Fibroblast of lung (primary cell): Measurements from ENCODE around the gene SULF2. TPM values are rescaled to one million over a fixed set of nuclear protein-coding genes. Genes with fewer than 3 reads are reported as not detected.

ENCODE experiments used
- DNase-seq, 2 donors: peaks; one replicate each; pipeline versions ENCODE4 v3.0.0 to v3.0.0-alpha.2; 2010; ENCODE audit warnings: low read depth in 2 of 2
- H2AFZ ChIP-seq: 2 replicates; pipeline ENCODE4 v1.5.1; 2012; ENCODE audit warnings: low read length, control low read depth, inconsistent platforms
- H3K27ac ChIP-seq: 2 replicates; pipeline ENCODE4 v1.5.1; 2011; ENCODE audit warnings: low read length, control low read depth; ENCODE audit not compliant: insufficient read depth
- H3K27me3 ChIP-seq: 2 replicates; pipeline ENCODE4 v1.5.1; 2011; ENCODE audit warnings: mild to moderate bottlenecking, low read length; ENCODE audit not compliant: control insufficient read depth, insufficient read depth
- H3K36me3 ChIP-seq: 2 replicates; pipeline ENCODE4 v1.5.1; 2011; ENCODE audit warnings: low read length; ENCODE audit not compliant: control insufficient read depth, insufficient read depth
- H3K4me1 ChIP-seq: 2 replicates; pipeline ENCODE4 v1.5.1; 2011; ENCODE audit warnings: low read length; ENCODE audit not compliant: control insufficient read depth, insufficient read depth; ENCODE audit errors: extremely low read depth
- H3K4me2 ChIP-seq: 2 replicates; pipeline ENCODE4 v1.5.1; 2011; ENCODE audit warnings: low read length, control low read depth; ENCODE audit not compliant: insufficient read depth; ENCODE audit errors: extremely low read depth
- H3K4me3 ChIP-seq, 4 experiments: fragments of 200-600 bp in 1 of 4; sonication (generic) in 1 of 4; replicated peaks in 1 of 4; 2 replicates each; pipeline ENCODE4 v1.5.1; 2011 to 2016; ENCODE audit warnings: low read length in 4 of 4, low read depth in 3 of 4, mild to moderate bottlenecking in 3 of 4, control low read depth in 2 of 4, inconsistent platforms in 1 of 4, mixed read lengths in 1 of 4; ENCODE audit not compliant: insufficient read depth in 1 of 4; ENCODE audit errors: control extremely low read depth in 1 of 4
- H3K79me2 ChIP-seq: 2 replicates; pipeline ENCODE4 v1.5.1; 2012; ENCODE audit warnings: mild to moderate bottlenecking, low read length, inconsistent platforms; ENCODE audit not compliant: control insufficient read depth, insufficient read depth
- H3K9ac ChIP-seq: 2 replicates; pipeline ENCODE4 v1.5.1; 2011; ENCODE audit warnings: mild to moderate bottlenecking, low read length, control low read depth; ENCODE audit not compliant: insufficient read depth
- H3K9me3 ChIP-seq: 2 replicates; pipeline ENCODE4 v1.5.1; 2012; ENCODE audit warnings: low read depth, low read length; ENCODE audit not compliant: control insufficient read depth, insufficient read depth
- H4K20me1 ChIP-seq: 2 replicates; pipeline ENCODE4 v1.5.1; 2011; ENCODE audit warnings: low read length; ENCODE audit not compliant: control insufficient read depth, insufficient read depth; ENCODE audit errors: extremely low read depth
- EZH2 ChIP-seq: IDR thresholded peaks from 2 replicates; pipeline ENCODE4 v1.5.1; 2012; ENCODE audit warnings: low read length, control low read depth, mild to moderate bottlenecking; ENCODE audit errors: missing control alignments
- polyA plus RNA-seq, 2 donors: library from polyadenylated mRNA; depleted of rRNA in 1 of 2; stranded (reverse) in 1 of 2; unstranded in 1 of 2; fragments of >200 nt; gene quantifications; 2 replicates each; pipeline ENCODE4 v1.2.1, GENCODE V29; 2011 to 2012; ENCODE audit warnings: missing spikeins in 1 of 2
- total RNA-seq: library from RNA; depleted of rRNA; stranded (reverse); fragments of >200 nt; gene quantifications from 2 replicates; pipeline ENCODE4 v1.2.1, GENCODE V29; 2014
- TF ChIP-seq, protein P1 (sequence below), 2 donors: IDR thresholded peaks in 1 of 2; conservative IDR thresholded peaks in 1 of 2; 1 replicate in 1 of 2; 2 replicates in 1 of 2; pipeline ENCODE4 v1.5.1; 2011 to 2012; ENCODE audit warnings: low read length in 2 of 2, control low read depth in 1 of 2, inconsistent platforms in 1 of 2, low read depth in 1 of 2, mild to moderate bottlenecking in 1 of 2

The SULF2 gene
- total and polyA plus RNA-seq, 2 donors (not counting 1 experiment from before 2014, with no cell fraction given) = 0.26 to 9.6 TPM

DNA sequence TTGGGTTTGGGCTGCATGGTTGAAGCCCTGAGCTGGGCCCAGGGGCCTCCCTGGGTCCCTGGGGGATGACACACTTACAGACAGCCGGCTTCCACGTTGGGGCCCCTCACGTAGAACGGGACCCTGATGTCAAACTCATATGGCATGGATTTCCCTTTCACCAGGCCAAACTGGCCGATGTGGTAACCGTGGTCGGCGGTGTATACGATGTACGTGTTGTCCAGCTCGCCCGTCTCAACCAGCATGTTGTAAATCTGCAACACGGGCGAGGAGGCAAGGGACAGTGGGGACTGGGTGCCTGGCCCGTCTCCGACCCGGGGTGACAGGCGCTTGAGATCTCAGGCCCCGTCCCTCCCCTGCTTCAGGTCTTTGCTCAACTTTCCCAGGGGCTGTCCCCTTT lies 102.4 kb downstream of the SULF2 start:
- no peaks in the 10 kb centered on the region for H3K79me2 ChIP-seq
- H2AFZ ChIP-seq = no peak overlapping the region
- no peaks in the 10 kb centered on the region for H4K20me1 ChIP-seq
- no peaks in the 10 kb centered on the region for H3K36me3 ChIP-seq
- H3K27me3 ChIP-seq = no peaks in the 10 kb centered on the region
- no peak overlapping the region for H3K27ac ChIP-seq
- no peaks in the 10 kb centered on the region for H3K4me1 ChIP-seq
- no peak for DNase-seq
- H3K4me2 ChIP-seq = no peak overlapping the region
- no peak overlapping the region for H3K4me3 ChIP-seq
- TF ChIP-seq, protein P1, sequence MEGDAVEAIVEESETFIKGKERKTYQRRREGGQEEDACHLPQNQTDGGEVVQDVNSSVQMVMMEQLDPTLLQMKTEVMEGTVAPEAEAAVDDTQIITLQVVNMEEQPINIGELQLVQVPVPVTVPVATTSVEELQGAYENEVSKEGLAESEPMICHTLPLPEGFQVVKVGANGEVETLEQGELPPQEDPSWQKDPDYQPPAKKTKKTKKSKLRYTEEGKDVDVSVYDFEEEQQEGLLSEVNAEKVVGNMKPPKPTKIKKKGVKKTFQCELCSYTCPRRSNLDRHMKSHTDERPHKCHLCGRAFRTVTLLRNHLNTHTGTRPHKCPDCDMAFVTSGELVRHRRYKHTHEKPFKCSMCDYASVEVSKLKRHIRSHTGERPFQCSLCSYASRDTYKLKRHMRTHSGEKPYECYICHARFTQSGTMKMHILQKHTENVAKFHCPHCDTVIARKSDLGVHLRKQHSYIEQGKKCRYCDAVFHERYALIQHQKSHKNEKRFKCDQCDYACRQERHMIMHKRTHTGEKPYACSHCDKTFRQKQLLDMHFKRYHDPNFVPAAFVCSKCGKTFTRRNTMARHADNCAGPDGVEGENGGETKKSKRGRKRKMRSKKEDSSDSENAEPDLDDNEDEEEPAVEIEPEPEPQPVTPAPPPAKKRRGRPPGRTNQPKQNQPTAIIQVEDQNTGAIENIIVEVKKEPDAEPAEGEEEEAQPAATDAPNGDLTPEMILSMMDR (conservative IDR thresholded peaks at IDR 0.05 in 1 of 2, IDR thresholded peaks at IDR 0.05 in 1 of 2; ENCODE audit: low read depth in 1 of 2, low read length in 2 of 2) = no peak
- TF ChIP-seq EZH2 = no peak
- H3K9ac ChIP-seq = no peak overlapping the region
- no peaks in the 10 kb centered on the region for H3K9me3 ChIP-seq

DNA sequence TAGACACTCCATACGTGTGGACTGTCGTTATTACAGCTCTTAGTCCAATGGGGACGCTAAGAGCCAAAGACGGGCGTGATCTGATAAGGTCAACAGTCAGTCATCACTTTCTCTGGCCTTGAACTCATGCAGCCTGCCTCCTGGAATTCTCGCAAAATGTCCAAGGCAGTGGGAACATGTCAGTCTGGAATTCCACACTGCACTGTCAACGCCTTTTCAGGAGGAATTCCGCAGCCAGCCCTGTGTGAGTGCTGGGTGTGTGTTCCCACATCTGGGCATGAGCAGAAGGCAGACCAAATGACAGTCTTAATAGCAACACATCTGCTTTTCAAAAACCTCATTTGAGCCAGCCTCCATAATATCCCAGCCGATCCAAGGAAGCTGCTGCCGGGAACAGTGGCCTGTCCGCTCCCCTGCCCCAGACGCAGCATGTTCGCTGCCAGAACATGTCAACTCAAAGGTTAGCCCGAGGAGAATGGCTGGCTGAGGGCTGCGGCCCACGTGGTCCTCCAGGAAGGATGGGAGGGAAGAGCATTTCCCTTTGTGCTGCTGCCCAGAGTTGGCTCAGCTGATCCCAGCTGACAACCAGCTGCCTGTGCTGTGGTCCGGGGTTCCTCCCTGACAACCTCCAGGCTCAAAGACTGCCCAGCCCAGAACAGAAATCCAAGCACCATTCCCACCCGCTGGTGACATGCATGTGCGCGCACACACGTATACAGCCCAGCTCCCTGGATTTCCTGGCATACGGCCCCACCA lies 103.1 kb downstream of the SULF2 start:
- Histone ChIP-seq H3K27me3 (no peaks in the 10 kb centered on the region), H3K4me1 (no peaks in the 10 kb centered on the region), H4K20me1 (no peaks in the 10 kb centered on the region), H3K9me3 (no peaks in the 10 kb centered on the region), H3K27ac (no peak overlapping the region), H3K4me3 (no peak overlapping the region), H2AFZ (peak overlapping the region; percentile 23), H3K4me2 (no peak overlapping the region), H3K9ac (no peak overlapping the region), H3K36me3 (no peaks in the 10 kb centered on the region), H3K79me2 (no peaks in the 10 kb centered on the region)
- no peak for TF ChIP-seq EZH2
- TF ChIP-seq, protein P1 (conservative IDR thresholded peaks at IDR 0.05 in 1 of 2, IDR thresholded peaks at IDR 0.05 in 1 of 2; ENCODE audit: low read depth in 1 of 2, low read length in 2 of 2) = no peak
- peak in 1 of 2 donors; percentile 54 for DNase-seq

DNA sequence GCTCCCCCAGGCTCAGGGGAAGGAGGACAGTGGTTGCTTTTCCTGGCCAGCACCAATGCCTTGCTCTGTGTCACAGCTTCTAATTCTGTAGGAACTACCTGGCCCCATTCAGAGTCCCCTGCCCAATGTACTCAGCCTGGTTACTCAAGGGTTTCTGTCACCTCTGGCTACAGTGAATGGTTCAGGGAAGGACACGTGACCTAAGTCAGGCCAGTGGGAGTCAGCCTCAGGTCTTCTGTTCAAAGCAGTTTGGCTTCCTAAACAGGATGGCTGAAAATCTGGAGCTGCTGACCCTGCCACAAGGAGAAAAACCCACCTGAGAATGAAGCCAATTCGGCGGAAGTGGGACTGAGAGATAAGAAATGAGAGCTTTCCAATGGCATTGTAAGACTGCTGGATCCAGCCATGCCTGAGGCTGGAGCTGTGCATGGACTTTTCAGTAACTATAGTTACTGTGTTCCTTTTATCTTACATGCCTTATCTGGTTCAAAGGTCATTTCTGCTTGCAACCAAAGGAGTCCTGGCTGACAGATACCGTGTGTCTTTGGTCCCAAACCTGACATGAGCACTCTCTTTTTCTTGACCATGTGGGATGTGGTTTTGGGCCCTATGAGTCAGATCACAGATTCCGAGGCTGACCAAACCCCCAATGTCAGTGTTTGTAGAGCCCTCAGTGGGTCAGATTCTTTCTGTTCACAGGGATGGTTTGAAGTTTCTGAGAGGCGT lies 104.3 kb downstream of the SULF2 start:
- Histone ChIP-seq H3K79me2 (no peaks in the 10 kb centered on the region), H3K4me1 (no peaks in the 10 kb centered on the region), H3K9ac (no peak overlapping the region), H3K27me3 (no peaks in the 10 kb centered on the region), H4K20me1 (no peaks in the 10 kb centered on the region), H2AFZ (no peak overlapping the region), H3K36me3 (no peaks in the 10 kb centered on the region), H3K4me2 (no peak overlapping the region), H3K4me3 (no peak overlapping the region), H3K9me3 (no peaks in the 10 kb centered on the region), H3K27ac (no peak overlapping the region)
- DNase-seq = peak in 1 of 2 donors; percentile 71
- no peak for TF ChIP-seq EZH2
- TF ChIP-seq, protein P1 (conservative IDR thresholded peaks at IDR 0.05 in 1 of 2, IDR thresholded peaks at IDR 0.05 in 1 of 2; ENCODE audit: low read depth in 1 of 2, low read length in 2 of 2) = no peak
